IPS-11a (cell line): Measurements from ENCODE around the gene DHH.

Experiments used
- H3K4me3 ChIP-seq: one replicate; pipeline ENCODE4 v1.5.1; 2013; ENCODE audit warnings: low read depth, low read length, control low read depth

The DHH gene

GRCh38 chr12:49109641-49110463 lies 15.3 kb upstream of the DHH start:
- H3K4me3 ChIP-seq: peak overlapping the region; percentile 90

GRCh38 chr12:49108958-49109404 lies 14.4 kb upstream of the DHH start:
- H3K4me3 ChIP-seq: no peak overlapping the region

GRCh38 chr12:49105504-49106084 lies 11.0 kb upstream of the DHH start:
- H3K4me3 ChIP-seq: no peak overlapping the region

GRCh38 chr12:49104822-49105221 lies 10.2 kb upstream of the DHH start:
- H3K4me3 ChIP-seq: no peak overlapping the region

- no peak overlapping the region for H3K4me3 ChIP-seq
Observed at GRCh38 chr12:49100380-49100779, 5.8 kb upstream of the DHH start.

- no peak overlapping the region for H3K4me3 ChIP-seq
Observed at GRCh38 chr12:49098703-49099102, 4.1 kb upstream of the DHH start.

GRCh38 chr12:49098035-49098451 lies 3.4 kb upstream of the DHH start:
- H3K4me3 ChIP-seq: no peak overlapping the region

GRCh38 chr12:49097381-49097780 lies 2.8 kb upstream of the DHH start:
- no peak overlapping the region for H3K4me3 ChIP-seq

- H3K4me3 ChIP-seq: no peak overlapping the region
Observed at GRCh38 chr12:49094975-49095365, 369 bp upstream of the DHH start.

- no peak overlapping the region for H3K4me3 ChIP-seq
Observed at GRCh38 chr12:49093792-49094159, 825 bp downstream of the DHH start.

GRCh38 chr12:49092816-49093406 lies 1.7 kb downstream of the DHH start:
- H3K4me3 ChIP-seq: no peak overlapping the region

GRCh38 chr12:49092086-49092815 lies 2.4 kb downstream of the DHH start:
- no peak overlapping the region for H3K4me3 ChIP-seq

- H3K4me3 ChIP-seq: no peak overlapping the region
Observed at GRCh38 chr12:49091836-49092085, 2.8 kb downstream of the DHH start.

GRCh38 chr12:49091056-49091835 lies 3.4 kb downstream of the DHH start:
- H3K4me3 ChIP-seq: no peak overlapping the region

GRCh38 chr12:49089821-49090773 lies 4.5 kb downstream of the DHH start:
- no peak overlapping the region for H3K4me3 ChIP-seq

GRCh38 chr12:49088932-49089330 lies 5.7 kb downstream of the DHH start:
- no peak overlapping the region for H3K4me3 ChIP-seq

- no peak overlapping the region for H3K4me3 ChIP-seq
Observed at GRCh38 chr12:49088150-49088931, 6.3 kb downstream of the DHH start.

- no peak overlapping the region for H3K4me3 ChIP-seq
Observed at GRCh38 chr12:49086116-49086515, 8.5 kb downstream of the DHH start.

GRCh38 chr12:49084438-49084837 lies 10.2 kb downstream of the DHH start:
- H3K4me3 ChIP-seq: no peak overlapping the region
